Heart left ventricle (tissue), 16 donors: ENCODE results near the gene BCL7C. TPM values are rescaled to one million over a fixed set of nuclear protein-coding genes. Genes with fewer than 3 reads are reported as not detected.
A peak's percentile ranks its signal among the peaks of the same experiment; 100 is the strongest.
"Not testable (repeated sequence)": the region's sequence is repeated elsewhere in the genome, so short reads cannot be mapped to it uniquely, and the experiment has no call there.

Experiments used
- ATAC-seq, 4 donors: fragments of 200-7000 bp; cut with Tn5 transposase; one replicate each; pipeline ENCODE4 v1.9.1; 2020 to 2022; ENCODE audit warnings: moderate library complexity in 4 of 4, mild to moderate bottlenecking in 3 of 4, moderate number of reproducible peaks in 1 of 4
- DNase-seq, 5 donors: peaks; one replicate each; pipeline ENCODE4 v3.0.0-alpha.2; 2020
- H3K27ac ChIP-seq, 12 donors: fragments of 200-600 bp; sonication (generic) in 4 of 12; one replicate each; pipeline versions ENCODE4 v1.5.0 to v1.8.0; 2016 to 2022; ENCODE audit warnings: mild to moderate bottlenecking in 2 of 12
- H3K27me3 ChIP-seq, 9 donors: fragments of 200-600 bp; sonication (generic) in 2 of 9; one replicate each; pipeline versions ENCODE4 v1.5.1 to v1.8.0; 2016 to 2022; ENCODE audit warnings: mild to moderate bottlenecking in 3 of 9
- H3K36me3 ChIP-seq, 9 donors: fragments of 200-600 bp; sonication (generic) in 2 of 9; one replicate each; pipeline versions ENCODE4 v1.5.0 to v1.8.0; 2018 to 2022; ENCODE audit warnings: mild to moderate bottlenecking in 2 of 9
- H3K4me1 ChIP-seq, 12 donors: fragments of 200-600 bp; sonication (generic) in 4 of 12; one replicate each; pipeline versions ENCODE4 v1.5.0 to v1.8.0; 2016 to 2022; ENCODE audit warnings: mild to moderate bottlenecking in 3 of 12
- H3K4me3 ChIP-seq, 12 donors: fragments of 200-600 bp; sonication (generic) in 4 of 12; one replicate each; pipeline versions ENCODE4 v1.5.0 to v1.8.0; 2017 to 2022; ENCODE audit warnings: mild to moderate bottlenecking in 9 of 12, moderate library complexity in 4 of 12
- H3K9me3 ChIP-seq, 12 donors: fragments of 200-600 bp; sonication (generic) in 4 of 12; one replicate each; pipeline versions ENCODE4 v1.5.0 to v1.8.0; 2016 to 2022; ENCODE audit warnings: mild to moderate bottlenecking in 1 of 12
- POLR2A ChIP-seq, 2 donors: fragments of 450-650 bp; IDR thresholded peaks; one replicate each; pipeline ENCODE4 v1.6.1; 2017; ENCODE audit warnings: antibody characterized with exemption in 2 of 2, mild to moderate bottlenecking in 2 of 2, moderate library complexity in 2 of 2
- WGBS, 4 donors: extraction: QIAGEN DNeasy Blood & Tissue Kit in 2 of 4; methylation state at CpG; one replicate each; pipeline versions ENCODE4 v1.1.5 to v1.1.7; 2013 to 2018; 5-methylcytosine and 5-hydroxymethylcytosine counted together
- intact Hi-C, 10 donors: fragments of 100-400 bp; cut with DNase I; formaldehyde crosslinking; loops; one replicate each; pipeline versions ENCODE4 v1.11.1 to v1.14.2; 2022
- polyA plus RNA-seq, 2 donors: library from polyadenylated mRNA; stranded (reverse); fragments of 200-250 nt; gene quantifications; one replicate each; pipeline ENCODE4 v1.2.3, GENCODE V29; 2013
- total RNA-seq, 9 donors: library from RNA; depleted of rRNA in 2 of 9; stranded (reverse); fragments of >200 nt in 2 of 9; fragmentation: NEBNext Ultra II Directional in 3 of 9; extraction: Animal tissue kit (Norgen Biotek cat#: 25700) in 3 of 9; gene quantifications; one replicate each; pipeline versions ENCODE4 v1.1.0 to v1.2.4, GENCODE V29; 2016 to 2023
- TF ChIP-seq, protein P1 (sequence below), 12 donors: fragments of 200-600 bp; sonication (generic) in 4 of 12; IDR thresholded peaks; one replicate each; pipeline versions ENCODE4 v1.5.0 to v1.8.0; 2018 to 2022; ENCODE audit warnings: antibody characterized with exemption in 12 of 12, mild to moderate bottlenecking in 5 of 12
- donor health status: ischemic (EF 13 %, LVEDD 7.1; RV severe dilation, severe dysfunction).
- donor health status: healthy with polysubstance abuse.
- donor health status: DM: no; HTN: yes; CAD: no.
- donor health status: DM: no; HTN: no; CAD: no.
- donor health status: ischemic (EF 25% LVEDD 6.9; RV normal size, moderate dysfunction).
- donor health status: ischemic (EF 25% LVEDD 5.7; RV mildly dilated, moderate dysfunction).
- donor health status: healthy.
- donor health status: DM: yes; HTN: yes; CAD: no.
- donor health status: ischemic (EF 35%, LVEDD 5.7; RV mildly dilated, moderate dysfunction).
- donor health status: nonischemic (EF 11% LVEDD 7.7; RV severe dilation, severe dysfunction).
- donor health status: DM: yes; HTN: yes; CAD: no.
- donor health status: PGD.
- donor health status: ischemic (EF 29% LVEDD 5.4; RV normal size, mild dysfunction).
- donor health status: nonischemic (EF 23%, LVEDD 6.1; RV moderate dilation, normal function).

Gene BCL7C
- total and polyA plus RNA-seq, 11 donors = 23.1 to 43.4 (median 28.7) TPM

DNA sequence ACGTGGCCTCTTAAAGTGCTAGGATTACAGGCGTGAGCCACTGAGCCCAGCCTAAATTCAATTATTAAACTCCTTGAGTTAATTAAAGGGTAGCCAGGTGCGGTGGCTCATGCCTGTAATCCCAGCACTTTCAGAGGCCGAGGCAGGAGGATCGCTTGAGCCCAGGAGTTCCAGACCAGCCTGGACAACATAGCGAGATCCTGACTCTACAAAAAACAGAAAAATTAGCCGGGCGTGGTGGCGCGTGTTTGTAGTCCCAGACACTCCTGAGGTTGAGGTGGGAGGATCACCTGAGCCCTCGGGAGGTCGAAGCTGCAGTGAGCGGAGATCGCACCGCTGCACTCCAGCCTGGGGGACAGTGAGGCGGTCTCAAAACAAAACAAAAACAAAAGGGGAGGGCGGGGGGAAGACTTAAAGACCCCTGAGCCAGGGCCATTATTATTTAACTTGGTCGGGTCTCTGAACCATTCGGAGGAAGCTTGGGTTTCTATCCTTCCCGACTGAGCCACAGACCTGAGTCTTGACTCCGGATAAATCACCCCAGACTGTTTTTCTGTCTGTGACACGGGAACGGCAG lies 19.5 kb downstream of the BCL7C start:
- H3K4me1 ChIP-seq = peaks cover 3 to 29% (median 20%) of the 10 kb centered on the region in 12 donors
- ATAC-seq = no peak
- 28 to 34% (median 31%) methylated on average over 23 of the region's 23 CpGs for WGBS, 4 donors
- no peaks in the 10 kb centered on the region for H3K27me3 ChIP-seq
- H3K9me3 ChIP-seq = no peaks in the 10 kb centered on the region
- peak in 1 of 5 donors; percentile 30 for DNase-seq
- peak overlapping the region; percentile 80 to 100 (median 94) for H3K27ac ChIP-seq
- peaks cover 0 to 18% (median 7%) of the 10 kb centered on the region in 9 donors for H3K36me3 ChIP-seq
- TF ChIP-seq, protein P1, sequence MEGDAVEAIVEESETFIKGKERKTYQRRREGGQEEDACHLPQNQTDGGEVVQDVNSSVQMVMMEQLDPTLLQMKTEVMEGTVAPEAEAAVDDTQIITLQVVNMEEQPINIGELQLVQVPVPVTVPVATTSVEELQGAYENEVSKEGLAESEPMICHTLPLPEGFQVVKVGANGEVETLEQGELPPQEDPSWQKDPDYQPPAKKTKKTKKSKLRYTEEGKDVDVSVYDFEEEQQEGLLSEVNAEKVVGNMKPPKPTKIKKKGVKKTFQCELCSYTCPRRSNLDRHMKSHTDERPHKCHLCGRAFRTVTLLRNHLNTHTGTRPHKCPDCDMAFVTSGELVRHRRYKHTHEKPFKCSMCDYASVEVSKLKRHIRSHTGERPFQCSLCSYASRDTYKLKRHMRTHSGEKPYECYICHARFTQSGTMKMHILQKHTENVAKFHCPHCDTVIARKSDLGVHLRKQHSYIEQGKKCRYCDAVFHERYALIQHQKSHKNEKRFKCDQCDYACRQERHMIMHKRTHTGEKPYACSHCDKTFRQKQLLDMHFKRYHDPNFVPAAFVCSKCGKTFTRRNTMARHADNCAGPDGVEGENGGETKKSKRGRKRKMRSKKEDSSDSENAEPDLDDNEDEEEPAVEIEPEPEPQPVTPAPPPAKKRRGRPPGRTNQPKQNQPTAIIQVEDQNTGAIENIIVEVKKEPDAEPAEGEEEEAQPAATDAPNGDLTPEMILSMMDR (IDR thresholded peaks at IDR 0.05) = no peak
- no peak for TF ChIP-seq POLR2A (IDR thresholded peaks at IDR 0.05)
- H3K4me3 ChIP-seq = peak overlapping the region; percentile 52 to 99 (median 87)
- intact Hi-C loops = loop anchor here in 6 of 10 donors (1.0 to 10.0 kb wide), 7 partner anchors 20 to 70 kb away; partner anchors contain the start of genes BCL7C (in 1 of the 6) and CTF1 (in 1 of the 6)

DNA sequence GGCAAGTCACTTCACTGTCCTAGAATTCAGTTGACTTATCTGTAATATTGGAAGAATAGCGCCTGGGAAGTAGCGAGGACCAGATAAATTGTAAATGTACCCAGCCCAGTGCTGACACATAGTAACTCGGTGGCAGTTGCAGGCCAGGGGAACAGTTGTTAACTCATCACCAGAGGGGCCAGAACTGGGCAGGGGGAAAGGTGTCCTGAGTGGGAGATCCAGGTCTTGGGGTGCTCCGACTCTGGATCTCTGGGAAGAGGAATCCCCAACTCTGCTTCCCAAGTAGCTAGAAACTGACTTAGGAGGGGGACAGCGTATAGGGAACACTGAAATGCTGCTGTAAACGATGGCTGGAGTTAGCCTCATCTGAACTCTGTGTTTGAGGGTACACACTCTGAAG lies 23.0 kb downstream of the BCL7C start:
- intact Hi-C loops = loop anchor here in 3 of 10 donors (5.0 to 10.0 kb wide), 3 partner anchors 56 to 66 kb away; no protein-coding TSS in a partner anchor
- ATAC-seq (no peak), DNase-seq (no peak)
- peaks cover 0 to 16% (median 7%) of the 10 kb centered on the region in 12 donors for H3K4me1 ChIP-seq
- H3K9me3 ChIP-seq = no peaks in the 10 kb centered on the region
- H3K27me3 ChIP-seq = no peaks in the 10 kb centered on the region
- TF ChIP-seq POLR2A (IDR thresholded peaks at IDR 0.05) = no peak
- TF ChIP-seq, protein P1 (IDR thresholded peaks at IDR 0.05) = no peak
- 86 to 92% (median 90%) methylated on average over 6 of the region's 6 CpGs for WGBS, 4 donors
- H3K27ac ChIP-seq = no peak overlapping the region
- H3K36me3 ChIP-seq = peaks cover 0 to 8% (median 2%) of the 10 kb centered on the region in 9 donors
- H3K4me3 ChIP-seq = no peak overlapping the region

DNA sequence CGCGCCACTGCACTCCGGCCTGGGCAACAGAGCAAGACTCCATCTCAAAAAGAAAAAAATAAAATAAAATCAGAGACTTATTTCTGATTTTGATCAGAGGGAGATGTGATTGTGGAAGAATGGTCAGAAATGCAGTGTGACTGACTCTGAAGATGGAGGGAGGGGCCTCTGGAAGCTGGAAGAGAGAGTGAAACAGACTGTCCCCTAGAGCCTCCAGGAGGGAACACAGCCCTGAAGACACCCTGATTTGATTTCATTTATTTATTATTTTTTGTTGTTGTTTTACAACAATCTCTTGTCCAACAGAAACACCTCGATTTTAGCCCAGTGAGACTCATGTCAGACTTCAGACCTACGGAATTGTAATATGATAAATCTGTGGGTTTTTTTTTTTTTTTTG lies 26.1 kb downstream of the BCL7C start:
- Histone ChIP-seq H3K4me3 (no peak overlapping the region), H3K27me3 (no peaks in the 10 kb centered on the region), H3K27ac (no peak overlapping the region), H3K36me3 (peaks cover 0 to 8% (median 2%) of the 10 kb centered on the region in 9 donors), H3K4me1 (no peaks in the 10 kb centered on the region), H3K9me3 (no peaks in the 10 kb centered on the region)
- WGBS, 4 donors = 89 to 95% (median 92%) methylated on average over 5 of the region's 5 CpGs
- no peak for ATAC-seq
- intact Hi-C loops = no loop called here
- DNase-seq = no peak
- TF ChIP-seq, protein P1 (IDR thresholded peaks at IDR 0.05) = no peak

DNA sequence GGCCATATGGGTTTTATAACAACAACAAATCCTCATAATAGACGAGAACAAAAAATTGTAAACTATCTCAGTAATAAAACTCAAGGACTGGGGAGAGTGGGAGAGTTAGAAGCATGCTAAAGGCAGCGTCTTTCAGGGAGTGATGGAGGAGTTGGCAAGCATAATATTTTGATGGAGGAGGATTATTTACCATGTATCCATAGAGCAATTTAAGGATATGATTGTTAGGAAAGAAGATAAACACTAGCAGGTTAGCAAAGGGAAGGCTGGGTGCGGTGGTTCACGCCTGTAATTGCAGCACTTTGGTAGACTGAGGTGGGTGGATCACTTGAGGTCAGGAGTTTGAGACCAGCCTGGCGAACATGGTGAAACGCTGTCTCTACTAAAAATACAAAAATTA lies 27.8 kb downstream of the BCL7C start:
- WGBS, 4 donors = 78 to 96% (median 80%) methylated on average over 6 of the region's 6 CpGs
- TF ChIP-seq POLR2A (IDR thresholded peaks at IDR 0.05) = no peak
- TF ChIP-seq, protein P1 (IDR thresholded peaks at IDR 0.05) = no peak
- no peaks in the 10 kb centered on the region for H3K9me3 ChIP-seq
- no peaks in the 10 kb centered on the region for H3K27me3 ChIP-seq
- no peak overlapping the region for H3K27ac ChIP-seq
- DNase-seq (no peak), ATAC-seq (no peak)
- intact Hi-C loops = no loop called here
- no peaks in the 10 kb centered on the region for H3K4me1 ChIP-seq
- H3K4me3 ChIP-seq = no peak overlapping the region
- H3K36me3 ChIP-seq = peaks cover 0 to 3% (median 0%) of the 10 kb centered on the region in 9 donors

DNA sequence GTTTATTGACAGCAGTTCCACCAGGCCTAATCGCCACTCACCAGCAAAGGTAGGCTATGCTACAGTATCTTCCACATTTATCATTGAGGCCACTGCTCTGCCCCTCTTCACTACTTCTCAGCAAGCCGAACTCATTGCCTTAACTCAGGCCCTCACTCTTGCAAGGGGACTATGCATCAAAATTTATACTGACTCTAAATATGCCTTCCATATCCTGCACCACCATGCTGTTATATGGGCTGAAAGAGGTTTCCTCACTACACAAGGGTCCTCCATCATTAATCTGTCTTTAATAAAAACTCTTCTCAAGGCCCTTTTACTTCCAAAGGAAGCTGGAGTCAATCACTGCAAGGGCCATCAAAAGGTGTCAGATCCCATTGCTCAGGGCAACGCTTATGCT lies 30.7 kb downstream of the BCL7C start:
- ATAC-seq, H3K4me3 ChIP-seq, H3K4me1 ChIP-seq, H3K9me3 ChIP-seq, H3K27me3 ChIP-seq, DNase-seq, H3K27ac ChIP-seq, intact Hi-C loops, H3K36me3 ChIP-seq: not testable (repeated sequence)
- WGBS, 4 donors = 85 to 89% (median 88%) methylated on average over 3 of the region's 3 CpGs

DNA sequence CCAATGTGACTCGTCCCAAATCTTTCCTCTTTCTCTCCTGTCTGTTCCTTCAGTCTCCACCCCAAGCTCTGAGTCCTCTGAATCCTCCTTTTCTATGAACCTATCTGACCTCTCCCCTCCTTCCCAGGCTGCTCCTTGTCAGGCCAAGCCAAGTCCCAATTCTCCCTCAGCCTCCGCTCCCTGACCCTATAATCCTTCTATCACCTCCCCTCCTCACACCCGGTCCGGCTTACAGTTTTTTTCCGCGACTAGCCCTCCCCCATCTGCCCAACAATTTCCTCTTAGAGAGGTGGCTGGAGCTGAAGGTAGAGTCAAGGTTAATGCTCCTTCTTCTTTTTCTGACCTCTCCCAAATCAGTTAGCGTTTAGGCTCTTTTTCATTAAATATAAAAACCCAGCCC lies 33.1 kb downstream of the BCL7C start:
- H3K9me3 ChIP-seq, H3K4me3 ChIP-seq, H3K4me1 ChIP-seq, DNase-seq, H3K36me3 ChIP-seq, ATAC-seq, H3K27ac ChIP-seq, intact Hi-C loops, H3K27me3 ChIP-seq: not testable (repeated sequence)
- 82 to 90% (median 88%) methylated on average over 7 of the region's 7 CpGs for WGBS, 4 donors
